ELF-1 (cell line): ENCODE data around the gene SREK1IP1.

ENCODE experiments used
- DNase-seq: peaks from one replicate; pipeline ENCODE4 v3.0.0-alpha.2; 2016; ENCODE audit warnings: low read depth, low spot score

The SREK1IP1 gene

GRCh38 chr5:64768358-64769312 lies at the start of gene SREK1IP1, which contains the start of gene CWC27:
Gene SREK1IP1, minus strand, starts transcription at chr5:64768691. Its CDS starts 174 bp downstream, at chr5:64768517.
Gene CWC27, plus strand, starts transcription at chr5:64768930. Its CDS starts 217 bp downstream, at chr5:64769147.
- peak; percentile 93 for DNase-seq

- no peak for DNase-seq
These were observed 49.8 kb upstream of the SREK1IP1 start for GRCh38 chr5:64818245-64818644.

GRCh38 chr5:64814073-64814472 lies 45.6 kb upstream of the SREK1IP1 start:
- DNase-seq, result no peak

- DNase-seq, result peak; percentile 4
These were observed 42.7 kb upstream of the SREK1IP1 start for GRCh38 chr5:64811050-64811640.

- no peak for DNase-seq
These were observed 39.0 kb upstream of the SREK1IP1 start for GRCh38 chr5:64807520-64807919.

- no peak for DNase-seq
These were observed 38.0 kb upstream of the SREK1IP1 start for GRCh38 chr5:64806537-64806936.

- no peak for DNase-seq
These were observed 32.4 kb upstream of the SREK1IP1 start for GRCh38 chr5:64800926-64801325.

- no peak for DNase-seq
These were observed 27.8 kb upstream of the SREK1IP1 start for GRCh38 chr5:64796301-64796700.

- DNase-seq, result no peak
These were observed 25.7 kb upstream of the SREK1IP1 start for GRCh38 chr5:64794053-64794770.

GRCh38 chr5:64792469-64792868 lies 24.0 kb upstream of the SREK1IP1 start:
- no peak for DNase-seq

GRCh38 chr5:64790210-64790609 lies 21.7 kb upstream of the SREK1IP1 start:
- DNase-seq, result no peak

- DNase-seq, result no peak
These were observed 21.0 kb upstream of the SREK1IP1 start for GRCh38 chr5:64789457-64789856.

- no peak for DNase-seq
These were observed 19.7 kb upstream of the SREK1IP1 start for GRCh38 chr5:64788156-64788555.

- no peak for DNase-seq
These were observed 17.9 kb upstream of the SREK1IP1 start for GRCh38 chr5:64786372-64786771.

- DNase-seq, result peak; percentile 44
These were observed 16.0 kb upstream of the SREK1IP1 start for GRCh38 chr5:64784451-64785025.

GRCh38 chr5:64775291-64775690 lies 6.8 kb upstream of the SREK1IP1 start:
- no peak for DNase-seq

GRCh38 chr5:64773533-64773932 lies 5.0 kb upstream of the SREK1IP1 start:
- DNase-seq, result no peak

GRCh38 chr5:64771736-64772135 lies 3.2 kb upstream of the SREK1IP1 start:
- no peak for DNase-seq

GRCh38 chr5:64769855-64770254 lies 1.4 kb upstream of the SREK1IP1 start:
- no peak for DNase-seq

GRCh38 chr5:64767959-64768357 lies 533 bp downstream of the SREK1IP1 start:
- no peak for DNase-seq

- DNase-seq, result no peak
These were observed 1.6 kb downstream of the SREK1IP1 start for GRCh38 chr5:64766941-64767340.
